ENCODE results near the gene SLC17A2. TPM values are rescaled to one million over a fixed set of nuclear protein-coding genes. Genes with fewer than 3 reads are reported as not detected.

Gene SLC17A2, protein sequence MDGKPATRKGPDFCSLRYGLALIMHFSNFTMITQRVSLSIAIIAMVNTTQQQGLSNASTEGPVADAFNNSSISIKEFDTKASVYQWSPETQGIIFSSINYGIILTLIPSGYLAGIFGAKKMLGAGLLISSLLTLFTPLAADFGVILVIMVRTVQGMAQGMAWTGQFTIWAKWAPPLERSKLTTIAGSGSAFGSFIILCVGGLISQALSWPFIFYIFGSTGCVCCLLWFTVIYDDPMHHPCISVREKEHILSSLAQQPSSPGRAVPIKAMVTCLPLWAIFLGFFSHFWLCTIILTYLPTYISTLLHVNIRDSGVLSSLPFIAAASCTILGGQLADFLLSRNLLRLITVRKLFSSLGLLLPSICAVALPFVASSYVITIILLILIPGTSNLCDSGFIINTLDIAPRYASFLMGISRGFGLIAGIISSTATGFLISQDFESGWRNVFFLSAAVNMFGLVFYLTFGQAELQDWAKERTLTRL
- not detected for total RNA-seq
- long read RNA-seq, result 0 reads

GRCh38 chr6:25930532-25931410 is at the start of gene SLC17A2:
Gene SLC17A2, minus strand, starts transcription at chr6:25930691. Its CDS starts 4,895 bp downstream, at chr6:25925796.
- intact Hi-C loops (cut with DNase I), result no loop called here
- no peak for DNase-seq (ENCODE audit: low spot score)

GRCh38 chr6:25975923-25976560 is 45.6 kb upstream of the SLC17A2 start:
- DNase-seq (ENCODE audit: low spot score), result no peak
- intact Hi-C loops (cut with DNase I), result no loop called here

DNA sequence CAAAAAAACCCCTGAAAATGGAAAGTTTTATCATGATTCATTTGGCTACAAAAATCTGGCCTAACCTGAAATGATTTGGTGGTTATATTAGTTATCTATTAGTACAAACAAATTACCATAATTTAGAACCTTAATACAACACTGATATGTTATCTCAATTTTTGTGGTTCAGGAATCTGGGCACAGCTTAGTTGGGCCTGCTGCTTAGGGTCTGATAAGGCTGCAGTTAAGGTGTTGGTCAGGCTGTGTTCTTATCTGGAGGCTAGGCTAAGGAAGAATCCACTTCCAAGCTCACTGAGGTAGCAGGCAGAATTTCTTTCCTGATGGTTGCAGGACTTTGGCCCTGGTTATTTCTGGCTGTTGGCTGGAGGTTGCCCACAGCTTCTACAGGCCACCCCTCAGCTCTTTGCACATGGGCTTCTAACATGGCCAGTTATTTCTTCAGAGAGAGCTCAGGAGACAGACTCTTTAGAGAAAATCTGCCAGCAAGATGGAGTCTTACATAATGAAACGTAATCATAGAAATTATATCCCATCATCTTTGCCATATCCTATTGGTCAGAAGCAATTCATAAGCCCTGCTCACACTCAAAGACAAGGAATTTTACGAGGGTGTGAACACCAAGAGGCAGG is 43.5 kb upstream of the SLC17A2 start:
- intact Hi-C loops (cut with DNase I), result no loop called here
- DNase-seq (ENCODE audit: low spot score), result no peak

DNA sequence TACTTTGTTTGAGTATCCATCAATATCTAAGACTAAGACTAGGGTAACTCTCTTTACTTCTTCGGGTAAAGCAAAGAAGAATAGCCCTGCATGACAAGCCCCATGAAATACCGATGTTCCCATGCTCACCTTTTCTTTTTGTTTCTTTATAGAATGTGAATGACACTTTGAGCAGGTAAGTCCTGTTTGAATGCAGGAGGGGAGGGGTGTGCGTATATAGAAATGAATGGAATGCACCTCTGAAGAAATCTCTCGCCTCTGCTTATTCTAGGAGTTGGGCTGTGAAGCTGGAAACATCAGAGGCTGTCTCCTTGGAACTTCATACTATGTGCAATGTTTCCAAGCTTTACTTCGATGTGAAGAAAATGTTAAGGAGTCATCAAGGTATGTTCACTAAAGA is 42.4 kb upstream of the SLC17A2 start:
- intact Hi-C loops (cut with DNase I), result no loop called here
- DNase-seq (ENCODE audit: low spot score), result no peak

GRCh38 chr6:25972128-25972527 is 41.6 kb upstream of the SLC17A2 start:
- no peak for DNase-seq (ENCODE audit: low spot score)
- intact Hi-C loops (cut with DNase I), result no loop called here

DNA sequence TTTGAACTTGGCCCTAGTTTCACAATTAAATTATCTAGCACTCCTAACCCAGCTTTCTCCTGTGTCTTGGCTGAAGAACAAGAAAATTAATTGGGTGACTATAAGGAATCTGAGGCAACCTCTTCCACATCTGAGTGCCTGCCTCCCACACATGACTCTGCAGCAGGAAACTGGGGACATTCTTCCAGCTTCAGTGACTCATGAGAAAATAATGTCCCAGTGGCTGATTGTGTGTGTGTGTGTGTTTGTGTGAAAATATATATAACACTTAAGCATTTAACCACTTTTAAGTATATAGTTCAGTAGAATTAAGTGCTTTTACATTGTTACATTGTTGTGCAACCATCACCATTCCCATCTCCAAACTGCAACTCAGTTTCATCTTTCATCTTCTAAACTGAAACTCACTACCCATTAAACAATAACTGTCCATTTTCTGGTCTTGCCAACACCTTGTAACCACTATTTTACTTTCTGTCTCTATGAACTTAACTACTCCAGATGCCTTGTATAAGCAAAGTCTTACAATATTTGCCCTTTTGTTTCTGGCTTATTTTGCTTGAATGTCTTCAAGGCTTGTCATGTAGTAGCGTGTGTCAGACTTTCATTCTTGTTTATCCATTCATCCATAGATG is 40.8 kb upstream of the SLC17A2 start:
- intact Hi-C loops (cut with DNase I), result no loop called here
- no peak for DNase-seq (ENCODE audit: low spot score)

DNA sequence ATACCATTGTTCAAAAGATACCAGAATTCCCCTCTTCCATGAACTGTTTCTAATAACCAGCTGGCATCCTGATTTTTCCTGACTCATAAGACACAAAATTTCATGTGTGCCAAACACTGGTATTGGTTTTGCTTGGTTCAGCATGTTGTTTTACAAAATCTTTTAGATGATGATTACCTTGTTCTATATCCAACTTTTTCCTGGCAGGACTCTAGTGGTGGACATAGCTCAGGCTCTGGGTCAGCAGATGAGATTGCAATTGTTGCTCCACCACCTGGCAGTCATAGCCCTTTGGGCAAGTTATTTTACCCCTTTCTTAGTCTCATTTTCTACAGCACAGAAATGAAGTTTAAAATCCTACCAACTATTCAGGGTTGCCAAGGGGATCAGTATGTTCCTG is 38.3 kb upstream of the SLC17A2 start:
- intact Hi-C loops (cut with DNase I), result no loop called here
- DNase-seq (ENCODE audit: low spot score), result no peak

GRCh38 chr6:25966711-25967110 is 36.2 kb upstream of the SLC17A2 start:
- no peak for DNase-seq (ENCODE audit: low spot score)

GRCh38 chr6:25965058-25965457 is 34.6 kb upstream of the SLC17A2 start:
- intact Hi-C loops (cut with DNase I), result no loop called here
- DNase-seq (ENCODE audit: low spot score), result no peak

More at GRCh38 chr6:25966711-25967110, 36.2 kb upstream of the SLC17A2 start:
- intact Hi-C loops (cut with DNase I), result no loop called here

DNA sequence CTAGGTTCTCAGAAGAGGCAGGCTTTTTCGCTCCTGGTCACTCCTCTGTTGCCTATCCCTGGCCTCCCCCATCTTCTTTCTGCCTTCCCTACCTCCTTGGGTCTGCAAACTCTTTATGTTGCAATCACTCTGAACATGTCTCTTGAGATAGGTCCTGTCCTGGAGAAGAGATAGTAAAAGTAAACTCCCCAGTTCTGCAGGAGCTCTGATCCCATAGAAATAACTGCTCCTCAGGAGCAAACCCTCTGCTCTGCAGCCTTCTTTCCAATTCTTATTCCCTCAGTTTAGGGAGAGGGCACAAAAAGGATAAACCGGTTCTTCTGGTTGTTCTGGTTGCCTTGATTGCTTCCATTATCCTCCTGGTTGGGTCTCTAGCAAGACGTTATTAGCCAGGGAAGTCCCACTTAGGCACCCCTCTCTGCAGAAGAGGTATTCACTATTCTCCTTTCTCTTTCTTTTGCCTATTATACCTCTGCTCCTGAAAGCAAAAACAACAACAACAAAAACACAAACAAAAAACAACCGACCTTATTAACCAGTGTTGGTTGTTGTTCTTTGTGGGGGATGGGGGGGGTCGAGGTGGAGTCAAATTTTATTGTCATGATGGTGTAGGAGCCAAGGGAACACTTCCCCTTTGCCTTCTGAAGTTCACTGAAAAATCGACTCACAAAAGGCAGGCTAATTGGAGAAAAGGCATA is 33.1 kb upstream of the SLC17A2 start:
- DNase-seq (ENCODE audit: low spot score), result no peak
- intact Hi-C loops (cut with DNase I), result loop anchor here (2.0 kb wide), 1 partner anchor 29 kb away; no protein-coding TSS in a partner anchor

DNA sequence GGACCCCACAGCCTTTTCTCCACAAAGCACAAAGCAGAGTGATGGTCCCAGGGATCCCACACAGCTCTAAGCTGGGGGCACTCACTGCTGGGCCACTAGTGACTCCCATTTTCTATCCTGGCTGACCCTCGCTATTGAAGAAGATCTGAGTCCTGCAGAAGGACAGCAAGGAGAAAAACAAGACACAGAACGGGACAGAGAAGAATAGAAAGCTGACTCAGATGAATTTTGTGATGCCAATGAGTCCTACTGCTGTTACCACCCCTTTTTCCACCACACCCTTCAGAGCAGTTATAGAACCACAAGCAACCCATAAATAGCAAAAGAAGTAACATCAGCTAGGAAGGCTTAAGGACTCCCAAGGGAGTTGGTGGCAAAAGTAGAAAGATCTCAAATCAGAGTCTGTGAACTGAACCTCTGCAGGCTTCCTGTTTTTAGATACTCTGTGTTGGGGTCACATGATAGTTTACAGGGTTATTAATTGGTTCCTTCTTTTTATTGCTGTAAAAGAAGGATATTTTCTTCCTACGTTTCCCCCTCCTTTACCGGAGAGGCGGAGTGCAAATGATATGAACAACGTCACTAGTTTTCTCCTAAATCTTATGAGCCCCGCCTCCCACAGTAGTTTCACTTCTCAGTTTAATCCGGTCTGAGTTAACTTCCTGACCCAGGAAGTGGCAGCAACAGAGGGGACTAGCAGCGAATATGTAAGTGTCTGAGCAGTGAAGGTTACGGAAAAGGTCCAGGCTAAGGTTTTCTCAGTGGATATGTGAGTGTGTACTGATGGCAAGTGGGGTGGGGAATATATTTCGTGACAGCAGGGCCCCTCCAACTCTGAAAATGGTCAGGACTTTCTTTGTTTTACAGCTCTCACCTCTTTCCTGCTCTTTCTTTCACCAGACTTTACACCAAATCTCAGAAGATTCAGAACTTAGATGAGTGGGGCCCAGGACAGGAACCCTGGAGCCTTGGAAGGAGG is 31.9 kb upstream of the SLC17A2 start, which contains the start of gene TRIM38:
TSS of gene TRIM38 (plus strand) at position 654 of the 979 bp plus-strand sequence. CDS start 3,721 bp downstream, outside the sequence.
- intact Hi-C loops (cut with DNase I), result loop anchor here (2.0 kb wide), 1 partner anchor 30 kb away; no protein-coding TSS in a partner anchor
- no peak for DNase-seq (ENCODE audit: low spot score)

DNA sequence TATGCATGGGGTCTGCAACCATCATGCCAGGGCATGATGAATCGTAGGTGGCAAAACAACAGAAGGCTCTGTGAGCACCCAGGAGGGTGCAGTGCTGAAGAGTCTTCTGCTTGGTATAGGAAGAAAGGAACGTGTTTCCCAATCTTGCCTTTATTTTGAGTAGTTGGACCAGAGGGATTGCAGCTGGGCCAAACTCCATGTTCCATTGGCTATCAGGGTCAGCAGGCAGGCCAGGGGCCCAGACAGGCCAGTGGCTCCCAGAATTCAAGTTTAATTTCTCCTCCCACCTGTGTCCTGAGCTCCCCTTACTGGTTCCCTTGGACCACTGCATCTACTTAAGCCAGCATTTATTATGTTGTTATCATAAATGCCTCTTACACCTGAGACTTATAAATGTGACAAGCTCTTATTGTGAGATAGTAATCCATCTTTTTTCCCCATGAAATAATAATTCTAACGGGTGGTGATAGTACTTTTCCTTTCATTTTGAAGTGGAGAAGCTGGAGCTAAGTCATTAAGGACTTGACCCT is 31.2 kb upstream of the SLC17A2 start:
- intact Hi-C loops (cut with DNase I), result loop anchor here (2.0 kb wide), 1 partner anchor 31 kb away; no protein-coding TSS in a partner anchor
- DNase-seq (ENCODE audit: low spot score), result no peak

DNA sequence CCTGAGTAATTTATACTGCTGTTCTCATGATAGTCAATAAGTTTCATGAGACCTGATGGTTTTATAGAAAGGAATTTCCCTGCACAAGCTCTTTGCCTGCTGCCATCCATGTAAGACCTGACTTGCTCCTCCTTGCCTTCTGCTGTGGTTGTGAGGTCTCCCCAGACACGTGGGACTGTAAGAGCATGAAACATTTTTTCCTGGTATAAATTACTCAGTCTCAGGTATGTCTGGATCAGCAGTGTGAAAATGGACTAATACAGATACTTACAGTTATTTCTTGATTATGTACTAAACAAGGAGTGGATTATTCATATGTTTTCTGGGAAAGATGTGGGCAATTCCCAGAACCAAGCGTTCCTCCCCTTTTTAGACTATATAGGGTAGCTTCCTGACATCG is 30.2 kb upstream of the SLC17A2 start:
- DNase-seq (ENCODE audit: low spot score), result no peak
- intact Hi-C loops (cut with DNase I), result no loop called here

- no peak for DNase-seq (ENCODE audit: low spot score)
- intact Hi-C loops (cut with DNase I), result no loop called here
These were observed 29.5 kb upstream of the SLC17A2 start for GRCh38 chr6:25959890-25960536.

DNA sequence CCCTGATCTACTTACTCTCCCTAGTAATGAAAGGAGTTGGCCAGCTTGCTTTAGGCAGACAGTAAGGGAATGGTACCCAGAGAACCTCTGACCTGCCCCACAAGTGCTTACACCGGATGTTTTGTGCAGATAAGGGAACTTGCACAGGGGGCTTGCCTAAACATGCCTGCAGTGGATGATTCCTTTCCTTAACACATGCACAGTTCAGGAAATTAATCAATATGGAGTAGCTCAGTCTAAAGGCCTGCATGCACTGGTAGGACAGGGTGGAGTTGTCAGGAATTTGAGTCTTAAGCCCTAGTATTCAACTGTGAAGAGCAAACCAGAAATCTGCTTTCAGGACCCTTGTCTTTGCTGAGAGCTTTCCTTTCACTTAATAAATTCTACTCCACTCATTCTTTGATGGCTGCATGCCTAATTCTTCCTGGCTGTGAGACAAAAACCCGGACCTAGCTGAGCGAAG is 28.2 kb upstream of the SLC17A2 start:
- intact Hi-C loops (cut with DNase I), result no loop called here
- DNase-seq (ENCODE audit: low spot score), result no peak

GRCh38 chr6:25956226-25956625 is 25.7 kb upstream of the SLC17A2 start:
- intact Hi-C loops (cut with DNase I), result no loop called here
- no peak for DNase-seq (ENCODE audit: low spot score)

Data from cardiac septum (tissue), 1 donor.